Activated CD8-positive, alpha-beta T cell treated with anti-CD3 and anti-CD28 coated beads for 36 hours (primary cell): ENCODE results near the gene CD34. TPM values are rescaled to one million over a fixed set of nuclear protein-coding genes. Genes with fewer than 3 reads are reported as not detected.

Experiments used
- ATAC-seq: fragments of 200-7000 bp; cut with Tn5 transposase; one replicate; pipeline ENCODE4 v1.10.0; 2021; ENCODE audit warnings: mild to moderate bottlenecking, moderate library complexity
- CTCF ChIA-PET: fragments of 350-600 bp; sonication (Branson Sonifier 250); formaldehyde crosslinking; loops from one replicate; lab custom pipeline; 2021; ENCODE audit warnings: antibody characterized with exemption; lab: Charles Lee
- POLR2A ChIA-PET: fragments of 350-600 bp; sonication (Branson Sonifier 250); formaldehyde crosslinking; loops from one replicate; lab custom pipeline; 2021; ENCODE audit warnings: antibody characterized with exemption; lab: Charles Lee
- DNase-seq: peaks from one replicate; pipeline ENCODE4 v3.0.0-alpha.2; 2020
- H3K27ac Mint-ChIP-seq: one replicate; pipeline ENCODE4 v1.8.0; 2021; ENCODE audit warnings: mild to moderate bottlenecking, mixed read lengths
- H3K27me3 Mint-ChIP-seq: one replicate; pipeline ENCODE4 v1.8.0; 2021; ENCODE audit warnings: mixed read lengths
- H3K36me3 Mint-ChIP-seq: one replicate; pipeline ENCODE4 v1.8.0; 2021; ENCODE audit warnings: low read depth, mixed read lengths
- H3K4me1 Mint-ChIP-seq: one replicate; pipeline ENCODE4 v1.8.0; 2021; ENCODE audit warnings: low read depth, mixed read lengths
- H3K4me3 Mint-ChIP-seq: one replicate; pipeline ENCODE4 v1.8.0; 2021; ENCODE audit warnings: mild to moderate bottlenecking, moderate library complexity, mixed read lengths
- H3K9me3 Mint-ChIP-seq: one replicate; pipeline ENCODE4 v1.8.0; 2021; ENCODE audit warnings: mixed read lengths
- intact Hi-C: fragments of 100-400 bp; cut with micrococcal nuclease; formaldehyde crosslinking; loops from one replicate; pipeline ENCODE4 v1.10.0; 2022
- total RNA-seq, 2 experiments: library from RNA; stranded (reverse); gene quantifications; one replicate each; pipeline ENCODE4 v1.2.3, GENCODE V29; 2021
- TF ChIP-seq, protein P1 (sequence below): fragments of 200-600 bp; IDR thresholded peaks from one replicate; pipeline ENCODE4 v1.8.0; 2022; ENCODE audit warnings: antibody characterized with exemption, mild to moderate bottlenecking

The CD34 gene
- total RNA-seq, 2 experiments from 2014 or later: 0.04 to 0.05 TPM

- ChIA-PET CTCF (interaction anchor here (1.0 to 10.0 kb wide), 5 partner anchors 11 to 130 kb away, joined by 3 to 253 read pairs (median 3); no protein-coding TSS in a partner anchor), POLR2A (interaction anchor here (0.7 kb wide), 1 partner anchor 85 kb away, joined by 3 read pairs; no protein-coding TSS in a partner anchor)
- no peaks in the 10 kb centered on the region for H3K36me3 Mint-ChIP-seq
- H3K4me3 Mint-ChIP-seq: peak overlapping the region; percentile 48
- TF ChIP-seq, protein P1, sequence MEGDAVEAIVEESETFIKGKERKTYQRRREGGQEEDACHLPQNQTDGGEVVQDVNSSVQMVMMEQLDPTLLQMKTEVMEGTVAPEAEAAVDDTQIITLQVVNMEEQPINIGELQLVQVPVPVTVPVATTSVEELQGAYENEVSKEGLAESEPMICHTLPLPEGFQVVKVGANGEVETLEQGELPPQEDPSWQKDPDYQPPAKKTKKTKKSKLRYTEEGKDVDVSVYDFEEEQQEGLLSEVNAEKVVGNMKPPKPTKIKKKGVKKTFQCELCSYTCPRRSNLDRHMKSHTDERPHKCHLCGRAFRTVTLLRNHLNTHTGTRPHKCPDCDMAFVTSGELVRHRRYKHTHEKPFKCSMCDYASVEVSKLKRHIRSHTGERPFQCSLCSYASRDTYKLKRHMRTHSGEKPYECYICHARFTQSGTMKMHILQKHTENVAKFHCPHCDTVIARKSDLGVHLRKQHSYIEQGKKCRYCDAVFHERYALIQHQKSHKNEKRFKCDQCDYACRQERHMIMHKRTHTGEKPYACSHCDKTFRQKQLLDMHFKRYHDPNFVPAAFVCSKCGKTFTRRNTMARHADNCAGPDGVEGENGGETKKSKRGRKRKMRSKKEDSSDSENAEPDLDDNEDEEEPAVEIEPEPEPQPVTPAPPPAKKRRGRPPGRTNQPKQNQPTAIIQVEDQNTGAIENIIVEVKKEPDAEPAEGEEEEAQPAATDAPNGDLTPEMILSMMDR: no peak
- no peak overlapping the region for H3K27ac Mint-ChIP-seq
- H3K9me3 Mint-ChIP-seq: no peaks in the 10 kb centered on the region
- intact Hi-C loops: no loop called here
- H3K27me3 Mint-ChIP-seq: peaks cover 34% of the 10 kb centered on the region
- peaks cover 4% of the 10 kb centered on the region for H3K4me1 Mint-ChIP-seq
- DNase-seq (no peak), ATAC-seq (no peak)
These were observed 47.6 kb upstream of the CD34 start for GRCh38 chr1:207958376-207959139.

- CTCF ChIA-PET: interaction anchor here (0.7 to 10.0 kb wide), 4 partner anchors 19 to 128 kb away, joined by 3 to 253 read pairs (median 3); no protein-coding TSS in a partner anchor
- ATAC-seq (no peak), DNase-seq (no peak)
- no peak overlapping the region for H3K27ac Mint-ChIP-seq
- POLR2A ChIA-PET: interaction anchor here (0.7 kb wide), 1 partner anchor 370 kb away, joined by 3 read pairs; no protein-coding TSS in a partner anchor
- no peaks in the 10 kb centered on the region for H3K36me3 Mint-ChIP-seq
- intact Hi-C loops: no loop called here
- H3K4me3 Mint-ChIP-seq: no peak overlapping the region
- H3K4me1 Mint-ChIP-seq: no peaks in the 10 kb centered on the region
- H3K9me3 Mint-ChIP-seq: no peaks in the 10 kb centered on the region
- peaks cover 32% of the 10 kb centered on the region for H3K27me3 Mint-ChIP-seq
- TF ChIP-seq, protein P1: no peak
These were observed 46.1 kb upstream of the CD34 start for GRCh38 chr1:207956986-207957385.

DNA sequence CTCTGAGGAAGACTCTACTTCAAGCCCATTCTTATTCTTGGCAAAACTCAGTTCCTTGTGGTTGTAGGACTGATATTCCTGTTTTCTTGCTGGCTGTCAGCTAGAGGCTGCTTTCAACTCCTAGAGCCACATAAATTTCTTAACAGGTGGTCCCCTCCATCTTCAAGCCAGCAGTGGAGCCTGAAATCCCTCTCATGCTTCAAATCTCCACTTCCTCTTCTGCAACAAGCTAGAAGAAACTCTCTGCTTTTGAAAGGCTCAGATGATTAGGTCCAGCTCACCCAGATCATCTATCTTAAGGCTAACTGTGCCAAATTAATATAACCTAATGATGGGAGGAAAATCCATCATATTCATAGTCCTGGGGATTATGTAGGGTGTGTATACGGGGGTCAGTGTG lies 43.2 kb upstream of the CD34 start:
- CTCF ChIA-PET: interaction anchor here (1.0 to 4.6 kb wide), 4 partner anchors 9 to 69 kb away, joined by 3 to 25 read pairs (median 10); no protein-coding TSS in a partner anchor

GRCh38 chr1:207952617-207953542 lies 42.0 kb upstream of the CD34 start:
- ChIA-PET CTCF (interaction anchor here (0.5 to 4.6 kb wide), 7 partner anchors 8 to 156 kb away, joined by 3 to 25 read pairs (median 4); no protein-coding TSS in a partner anchor), POLR2A (no interaction called here)
- Mint-ChIP-seq H3K36me3 (no peaks in the 10 kb centered on the region), H3K27ac (no peak overlapping the region), H3K4me1 (no peaks in the 10 kb centered on the region), H3K9me3 (no peaks in the 10 kb centered on the region), H3K27me3 (peaks cover 12% of the 10 kb centered on the region), H3K4me3 (no peak overlapping the region)
- TF ChIP-seq, protein P1: no peak
- DNase-seq (no peak), ATAC-seq (no peak)
- intact Hi-C loops: no loop called here

More for the DNA sequence above, 43.2 kb upstream of the CD34 start:
- H3K9me3 Mint-ChIP-seq: no peaks in the 10 kb centered on the region
- ATAC-seq: no peak
- H3K4me3 Mint-ChIP-seq: no peak overlapping the region
- H3K27ac Mint-ChIP-seq: no peak overlapping the region
- no peaks in the 10 kb centered on the region for H3K36me3 Mint-ChIP-seq
- peaks cover 16% of the 10 kb centered on the region for H3K27me3 Mint-ChIP-seq
- POLR2A ChIA-PET: no interaction called here
- intact Hi-C loops: no loop called here
- no peak for DNase-seq
- TF ChIP-seq, protein P1: no peak
- H3K4me1 Mint-ChIP-seq: no peaks in the 10 kb centered on the region
